HFFc6 (cell line): Measurements from ENCODE around the gene CLVS2. TPM values are rescaled to one million over a fixed set of nuclear protein-coding genes. Genes with fewer than 3 reads are reported as not detected.

ENCODE experiments used
- DNase-seq: peaks from one replicate; pipeline ENCODE4 v3.0.0-alpha.2; 2018
- H3K27ac Mint-ChIP-seq: 2 replicates; pipeline ENCODE4 v1.8.0; 2020; ENCODE audit warnings: mild to moderate bottlenecking, mixed read lengths
- H3K27me3 Mint-ChIP-seq: 2 replicates; pipeline ENCODE4 v1.8.0; 2021; ENCODE audit warnings: mild to moderate bottlenecking, moderate library complexity, mixed read lengths; ENCODE audit not compliant: insufficient read depth
- H3K36me3 Mint-ChIP-seq: 2 replicates; pipeline ENCODE4 v1.8.0; 2021; ENCODE audit warnings: low read depth, mixed read lengths
- H3K4me1 Mint-ChIP-seq: 2 replicates; pipeline ENCODE4 v1.8.0; 2020; ENCODE audit warnings: low read depth, mixed read lengths
- H3K4me3 Mint-ChIP-seq: 2 replicates; pipeline ENCODE4 v1.8.0; 2020; ENCODE audit warnings: mild to moderate bottlenecking, moderate library complexity, mixed read lengths
- H3K9me3 Mint-ChIP-seq: 2 replicates; pipeline ENCODE4 v1.8.0; 2020; ENCODE audit warnings: mild to moderate bottlenecking, mixed read lengths
- total RNA-seq, 6 experiments: library from RNA; stranded (reverse); fragmentation: NEBNext Ultra II Directional; extraction: Animal tissue kit (Norgen Biotek cat#: 25700); gene quantifications; 2 replicates in 1 of 6; 3 replicates in 5 of 6; pipeline ENCODE4 v1.2.3, GENCODE V29; 2021
- TF ChIP-seq, protein P1 (sequence below): fragments of 200-600 bp; sonication (generic); IDR thresholded peaks from 2 replicates; pipeline ENCODE4 v1.5.0; 2021; ENCODE audit warnings: antibody characterized with exemption, mild to moderate bottlenecking

Gene CLVS2
- total RNA-seq, 6 experiments from 2014 or later, result not detected

DNA sequence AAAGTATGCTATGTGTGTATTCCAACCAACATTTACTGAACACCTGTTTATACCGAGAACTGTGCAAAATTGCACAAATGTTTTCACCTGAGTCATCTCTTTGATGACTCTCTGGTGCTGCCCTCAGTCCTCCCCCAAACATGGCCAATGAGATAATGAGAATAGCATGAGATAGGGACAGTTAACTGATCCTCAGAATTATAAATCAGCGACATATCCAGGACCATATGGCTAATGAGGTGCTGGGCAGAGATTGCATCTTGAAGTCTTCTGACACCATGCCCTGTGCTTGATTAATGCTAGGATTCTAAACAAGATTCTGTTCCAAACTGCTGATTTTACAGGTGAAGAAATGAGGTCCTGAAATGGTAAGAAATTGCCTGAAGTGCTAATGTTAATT, 13.0 kb downstream of the CLVS2 start:
- Mint-ChIP-seq H3K36me3 (no peaks in the 10 kb centered on the region; the same call in 1 of the 2 replicates), H3K4me1 (no peaks in the 10 kb centered on the region), H3K9me3 (peaks cover 37% of the 10 kb centered on the region), H3K4me3 (no peak overlapping the region), H3K27ac (no peak overlapping the region), H3K27me3 (no peaks in the 10 kb centered on the region; the same call in 1 of the 2 replicates)
- no peak for DNase-seq
- TF ChIP-seq, protein P1, sequence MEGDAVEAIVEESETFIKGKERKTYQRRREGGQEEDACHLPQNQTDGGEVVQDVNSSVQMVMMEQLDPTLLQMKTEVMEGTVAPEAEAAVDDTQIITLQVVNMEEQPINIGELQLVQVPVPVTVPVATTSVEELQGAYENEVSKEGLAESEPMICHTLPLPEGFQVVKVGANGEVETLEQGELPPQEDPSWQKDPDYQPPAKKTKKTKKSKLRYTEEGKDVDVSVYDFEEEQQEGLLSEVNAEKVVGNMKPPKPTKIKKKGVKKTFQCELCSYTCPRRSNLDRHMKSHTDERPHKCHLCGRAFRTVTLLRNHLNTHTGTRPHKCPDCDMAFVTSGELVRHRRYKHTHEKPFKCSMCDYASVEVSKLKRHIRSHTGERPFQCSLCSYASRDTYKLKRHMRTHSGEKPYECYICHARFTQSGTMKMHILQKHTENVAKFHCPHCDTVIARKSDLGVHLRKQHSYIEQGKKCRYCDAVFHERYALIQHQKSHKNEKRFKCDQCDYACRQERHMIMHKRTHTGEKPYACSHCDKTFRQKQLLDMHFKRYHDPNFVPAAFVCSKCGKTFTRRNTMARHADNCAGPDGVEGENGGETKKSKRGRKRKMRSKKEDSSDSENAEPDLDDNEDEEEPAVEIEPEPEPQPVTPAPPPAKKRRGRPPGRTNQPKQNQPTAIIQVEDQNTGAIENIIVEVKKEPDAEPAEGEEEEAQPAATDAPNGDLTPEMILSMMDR, result no peak

DNA sequence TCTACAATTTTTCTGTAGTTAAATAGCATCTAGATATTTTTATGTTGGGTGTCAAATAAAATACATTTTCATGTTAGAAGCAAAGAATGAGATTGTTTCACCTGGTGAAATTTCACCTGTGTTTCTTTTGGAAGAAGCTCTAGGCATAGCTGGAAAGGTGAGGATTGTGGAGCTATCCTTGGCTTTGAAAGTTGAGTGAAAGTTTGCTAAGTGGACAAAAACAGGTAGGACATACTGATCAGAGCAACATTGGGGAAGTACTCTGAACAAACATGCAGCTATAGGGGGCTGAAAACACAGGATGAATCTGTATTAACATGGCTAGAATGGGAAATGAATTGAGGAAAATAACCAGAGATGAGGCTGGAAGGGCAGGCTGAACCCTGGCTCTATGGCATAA, 18.8 kb downstream of the CLVS2 start:
- H3K9me3 Mint-ChIP-seq, result peaks cover 33% of the 10 kb centered on the region
- no peak overlapping the region for H3K27ac Mint-ChIP-seq
- no peaks in the 10 kb centered on the region; the same call in 1 of the 2 replicates for H3K27me3 Mint-ChIP-seq
- no peaks in the 10 kb centered on the region for H3K4me1 Mint-ChIP-seq
- DNase-seq, result no peak
- TF ChIP-seq, protein P1, result no peak
- H3K36me3 Mint-ChIP-seq, result no peaks in the 10 kb centered on the region
- H3K4me3 Mint-ChIP-seq, result no peak overlapping the region

DNA sequence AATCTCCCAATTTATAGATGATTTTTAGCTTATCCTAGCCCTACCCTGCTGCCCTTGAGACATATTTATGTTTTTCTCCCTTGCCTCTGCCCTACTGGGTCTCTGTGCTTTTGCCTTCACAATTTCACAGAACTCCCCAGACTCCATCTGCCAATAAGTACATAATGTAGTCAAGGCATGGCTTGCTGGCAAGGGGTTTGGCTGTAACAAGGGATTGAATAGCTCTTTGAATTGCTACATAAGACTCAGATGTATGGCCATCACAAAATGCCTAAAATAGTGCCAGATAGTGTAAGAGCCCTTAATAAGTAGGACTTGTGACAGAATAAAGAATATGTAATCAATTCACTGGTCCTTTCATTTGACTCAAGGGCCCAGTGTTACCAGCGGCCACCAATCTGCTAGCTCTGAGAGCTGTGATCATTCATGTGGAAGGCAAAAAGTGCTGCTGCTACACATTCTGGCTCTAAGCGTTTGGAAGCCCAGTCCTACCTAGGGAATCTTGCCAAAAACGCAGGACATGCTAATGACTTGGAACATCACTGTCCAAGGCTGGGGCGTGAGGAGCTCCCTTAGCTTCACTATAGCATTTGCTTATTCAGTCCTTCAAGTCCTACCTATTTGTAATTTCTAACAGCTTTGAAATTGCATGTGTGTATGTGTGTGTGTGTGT, 20.5 kb downstream of the CLVS2 start:
- DNase-seq, result no peak
- Mint-ChIP-seq H3K27me3 (no peaks in the 10 kb centered on the region), H3K36me3 (no peaks in the 10 kb centered on the region), H3K4me1 (no peaks in the 10 kb centered on the region), H3K4me3 (no peak overlapping the region), H3K27ac (no peak overlapping the region), H3K9me3 (peaks cover 24% of the 10 kb centered on the region)
- TF ChIP-seq, protein P1, result no peak

DNA sequence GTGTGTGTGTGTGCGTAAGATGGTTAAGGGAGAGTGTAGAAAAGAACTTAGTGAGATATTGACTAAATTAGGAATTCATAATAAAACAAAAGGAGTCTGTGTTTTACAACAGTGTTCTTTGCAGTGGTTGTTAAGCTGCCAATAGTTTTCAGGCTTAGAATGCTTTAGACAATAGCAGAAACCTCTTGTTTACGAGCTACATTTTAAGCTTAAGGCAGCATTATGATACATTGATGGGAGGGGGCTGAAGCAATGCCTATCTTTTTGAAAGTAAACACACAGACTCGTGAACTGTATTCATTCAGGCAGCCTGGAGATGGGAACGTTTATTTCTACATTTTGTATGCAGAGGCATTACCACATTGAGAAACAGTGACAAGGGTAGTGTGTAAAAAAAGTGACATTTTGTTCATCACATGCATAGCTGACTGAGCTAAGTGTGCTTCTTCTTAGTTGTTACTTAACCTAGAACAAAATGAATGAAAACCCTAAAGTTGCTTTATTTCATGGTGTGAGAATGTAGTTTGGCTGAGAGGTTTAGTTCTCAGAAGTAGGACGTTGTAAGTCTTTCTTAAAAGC, 21.2 kb downstream of the CLVS2 start:
- Mint-ChIP-seq H3K4me1 (no peaks in the 10 kb centered on the region), H3K36me3 (no peaks in the 10 kb centered on the region), H3K27ac (no peak overlapping the region), H3K9me3 (peaks cover 24% of the 10 kb centered on the region), H3K4me3 (no peak overlapping the region), H3K27me3 (no peaks in the 10 kb centered on the region)
- DNase-seq, result no peak
- TF ChIP-seq, protein P1, result no peak

DNA sequence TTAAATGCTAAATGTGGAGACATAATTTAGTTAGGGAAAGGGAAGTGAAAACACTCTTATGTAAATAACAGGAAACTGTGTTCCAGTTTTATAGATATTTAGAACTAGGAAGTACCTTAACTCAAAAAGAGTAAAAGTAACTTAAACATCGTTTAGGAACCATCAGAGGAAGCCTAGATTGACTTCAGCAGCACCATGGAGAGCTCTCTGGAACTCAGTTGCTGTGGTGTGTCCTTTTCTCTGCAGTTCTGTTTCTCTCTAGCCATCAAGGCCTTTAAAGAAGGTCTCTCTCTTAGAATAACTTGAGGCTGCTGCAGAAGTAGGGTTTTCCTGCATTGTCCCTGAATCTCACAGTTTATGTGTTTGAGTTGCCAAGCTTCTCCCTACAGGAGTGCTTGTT, 26.9 kb downstream of the CLVS2 start:
- no peak overlapping the region for H3K4me3 Mint-ChIP-seq
- DNase-seq, result no peak
- no peak overlapping the region for H3K27ac Mint-ChIP-seq
- peaks cover 7% of the 10 kb centered on the region; the same call in 1 of the 2 replicates for H3K36me3 Mint-ChIP-seq
- TF ChIP-seq, protein P1, result no peak
- H3K27me3 Mint-ChIP-seq, result no peaks in the 10 kb centered on the region
- H3K9me3 Mint-ChIP-seq, result peaks cover 42% of the 10 kb centered on the region
- H3K4me1 Mint-ChIP-seq, result no peaks in the 10 kb centered on the region
